Body of pancreas (tissue), 4 donors: ENCODE data around the gene PPP1R13B. TPM values are rescaled to one million over a fixed set of nuclear protein-coding genes. Genes with fewer than 3 reads are reported as not detected.

ENCODE experiments used
- ATAC-seq: fragments of 150-250 bp; one replicate; pipeline ENCODE4 v1.9.1; 2016
- DNase-seq, 4 donors: peaks; one replicate each; pipeline ENCODE4 v3.0.0-alpha.2; 2019
- H3K27ac ChIP-seq, 4 donors: fragments of 200-600 bp; sonication (generic); 1 replicate in 3 of 4; 2 replicates in 1 of 4; pipeline versions ENCODE4 v1.5.1 to v1.6.1; 2016 to 2019; ENCODE audit warnings: mild to moderate bottlenecking in 1 of 4, mixed read lengths in 1 of 4, moderate library complexity in 1 of 4
- H3K27me3 ChIP-seq, 2 donors: fragments of 200-600 bp; sonication (generic); one replicate each; pipeline ENCODE4 v1.6.0; 2016; ENCODE audit warnings: mild to moderate bottlenecking in 1 of 2
- H3K36me3 ChIP-seq, 2 donors: fragments of 200-600 bp; sonication (generic); replicated peaks in 1 of 2; 2 replicates each; pipeline ENCODE4 v1.5.1; 2016; ENCODE audit warnings: low read depth in 2 of 2; ENCODE audit not compliant: insufficient read depth in 1 of 2
- H3K4me1 ChIP-seq: fragments of 200-600 bp; sonication (generic); one replicate; pipeline ENCODE4 v1.6.0; 2016
- H3K4me3 ChIP-seq, 2 donors: fragments of 200-600 bp; sonication (generic); 1 replicate in 1 of 2; 2 replicates in 1 of 2; pipeline ENCODE4 v1.5.1; 2016 to 2019
- H3K9me3 ChIP-seq, 3 donors: fragments of 200-600 bp; sonication (generic); 1 replicate in 2 of 3; 2 replicates in 1 of 3; pipeline ENCODE4 v1.5.1; 2016
- POLR2A ChIP-seq, 3 donors: fragments of 450-650 bp; IDR thresholded peaks; one replicate each; pipeline ENCODE4 v1.6.1; 2016; ENCODE audit warnings: antibody characterized with exemption in 3 of 3, mild to moderate bottlenecking in 2 of 3
- WGBS, 2 donors: methylation state at CpG; one replicate each; pipeline ENCODE4 v1.1.5; 2017; 5-methylcytosine and 5-hydroxymethylcytosine counted together
- intact Hi-C: fragments of 100-400 bp; cut with DNase I; formaldehyde crosslinking; loops from one replicate; pipeline ENCODE4 v1.15.1; 2023
- total RNA-seq, 2 donors: library from RNA; depleted of rRNA; stranded (reverse); fragments of >200 nt; gene quantifications; one replicate each; pipeline ENCODE4 v1.1.0, GENCODE V29; 2016
- TF ChIP-seq, protein P1 (sequence below), 7 experiments: fragments of 450-650 bp in 4 of 7; fragments of 200-600 bp in 3 of 7; sonication (generic) in 3 of 7; IDR thresholded peaks; one replicate each; pipeline ENCODE4 v1.5.1; 2016 to 2019; ENCODE audit warnings: antibody characterized with exemption in 7 of 7

PPP1R13B gene
- total RNA-seq, 2 donors from 2014 or later = 12.5 to 36.3 TPM

DNA sequence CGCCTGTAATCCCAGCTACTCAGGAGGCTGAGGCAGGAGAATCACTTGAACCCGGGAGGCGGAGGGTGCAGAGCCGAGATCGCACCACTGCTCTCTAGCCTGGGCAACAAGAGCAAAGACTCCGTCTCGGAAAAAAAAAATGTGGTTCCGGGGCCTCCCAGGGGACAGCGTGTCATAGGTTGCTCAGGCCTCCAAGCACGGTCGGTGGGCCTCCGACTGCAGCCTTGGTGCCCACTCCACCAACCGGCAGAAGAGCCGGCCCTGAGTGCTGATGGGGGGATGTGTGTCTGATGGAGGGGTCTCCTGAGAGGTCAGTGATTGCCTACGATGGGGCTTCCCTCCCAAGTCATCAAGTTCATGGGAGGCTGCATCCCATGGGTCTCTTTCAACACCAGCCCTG lies 115.9 kb downstream of the PPP1R13B start:
- peaks cover 0 to 11% of the 10 kb centered on the region in 2 donors for H3K36me3 ChIP-seq
- intact Hi-C loops = no loop called here
- WGBS, 2 donors = 92 to 93% methylated on average over 15 of the region's 15 CpGs
- no peak overlapping the region for H3K4me3 ChIP-seq
- H3K27ac ChIP-seq = no peak overlapping the region
- peaks cover 40% of the 10 kb centered on the region for H3K4me1 ChIP-seq
- DNase-seq (no peak), ATAC-seq (no peak)
- TF ChIP-seq, protein P1, sequence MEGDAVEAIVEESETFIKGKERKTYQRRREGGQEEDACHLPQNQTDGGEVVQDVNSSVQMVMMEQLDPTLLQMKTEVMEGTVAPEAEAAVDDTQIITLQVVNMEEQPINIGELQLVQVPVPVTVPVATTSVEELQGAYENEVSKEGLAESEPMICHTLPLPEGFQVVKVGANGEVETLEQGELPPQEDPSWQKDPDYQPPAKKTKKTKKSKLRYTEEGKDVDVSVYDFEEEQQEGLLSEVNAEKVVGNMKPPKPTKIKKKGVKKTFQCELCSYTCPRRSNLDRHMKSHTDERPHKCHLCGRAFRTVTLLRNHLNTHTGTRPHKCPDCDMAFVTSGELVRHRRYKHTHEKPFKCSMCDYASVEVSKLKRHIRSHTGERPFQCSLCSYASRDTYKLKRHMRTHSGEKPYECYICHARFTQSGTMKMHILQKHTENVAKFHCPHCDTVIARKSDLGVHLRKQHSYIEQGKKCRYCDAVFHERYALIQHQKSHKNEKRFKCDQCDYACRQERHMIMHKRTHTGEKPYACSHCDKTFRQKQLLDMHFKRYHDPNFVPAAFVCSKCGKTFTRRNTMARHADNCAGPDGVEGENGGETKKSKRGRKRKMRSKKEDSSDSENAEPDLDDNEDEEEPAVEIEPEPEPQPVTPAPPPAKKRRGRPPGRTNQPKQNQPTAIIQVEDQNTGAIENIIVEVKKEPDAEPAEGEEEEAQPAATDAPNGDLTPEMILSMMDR (IDR thresholded peaks at IDR 0.05) = no peak
- no peak for TF ChIP-seq POLR2A (IDR thresholded peaks at IDR 0.05)
- no peaks in the 10 kb centered on the region for H3K27me3 ChIP-seq
- H3K9me3 ChIP-seq = no peaks in the 10 kb centered on the region

GRCh38 chr14:103730490-103731035 lies 116.8 kb downstream of the PPP1R13B start:
- Histone ChIP-seq H3K4me3 (no peak overlapping the region), H3K4me1 (peaks cover 49% of the 10 kb centered on the region), H3K27ac (peak overlapping the region; percentile 48 to 73 (median 60)), H3K27me3 (no peaks in the 10 kb centered on the region), H3K36me3 (peaks cover 0 to 11% of the 10 kb centered on the region in 2 donors), H3K9me3 (no peaks in the 10 kb centered on the region)
- DNase-seq = peak; percentile 91 to 96 (median 96)
- peak; percentile 98 for ATAC-seq
- WGBS, 2 donors = 21 to 24% methylated on average over 6 to 12 of the region's 15 CpGs
- TF ChIP-seq, protein P1 (IDR thresholded peaks at IDR 0.05) = peak in 3 of 7 experiments; percentile 3 to 22 (median 21)
- peak in 1 of 3 donors; percentile 18 for TF ChIP-seq POLR2A (IDR thresholded peaks at IDR 0.05)
- intact Hi-C loops = no loop called here

- no peak for ATAC-seq
- Histone ChIP-seq H3K27me3 (no peaks in the 10 kb centered on the region), H3K36me3 (peaks cover 0 to 11% of the 10 kb centered on the region in 2 donors), H3K4me3 (no peak overlapping the region), H3K4me1 (peaks cover 57% of the 10 kb centered on the region), H3K27ac (peak overlapping the region; percentile 48 to 73 (median 60)), H3K9me3 (no peaks in the 10 kb centered on the region)
- TF ChIP-seq POLR2A (IDR thresholded peaks at IDR 0.05) = no peak
- TF ChIP-seq, protein P1 (IDR thresholded peaks at IDR 0.05) = peak in 1 of 7 experiments; percentile 4
- intact Hi-C loops = no loop called here
- DNase-seq = no peak
- 60 to 64% methylated on average over 13 to 24 of the region's 24 CpGs for WGBS, 2 donors
Observed at GRCh38 chr14:103729496-103730448, 117.6 kb downstream of the PPP1R13B start.

GRCh38 chr14:103728721-103729120 lies 118.7 kb downstream of the PPP1R13B start:
- intact Hi-C loops = no loop called here
- 51 to 62% methylated on average over 12 of the region's 12 CpGs for WGBS, 2 donors
- Histone ChIP-seq H3K4me1 (peaks cover 68% of the 10 kb centered on the region), H3K27ac (no peak overlapping the region), H3K4me3 (no peak overlapping the region), H3K27me3 (no peaks in the 10 kb centered on the region), H3K36me3 (peaks cover 0 to 6% of the 10 kb centered on the region in 2 donors), H3K9me3 (no peaks in the 10 kb centered on the region)
- TF ChIP-seq, protein P1 (IDR thresholded peaks at IDR 0.05) = peak in 2 of 7 experiments; percentile 4 to 5
- TF ChIP-seq POLR2A (IDR thresholded peaks at IDR 0.05) = no peak
- ATAC-seq (no peak), DNase-seq (peak in 3 of 4 donors; percentile 27 to 50 (median 47))
